HepG2 (cell line): ENCODE measurements around the gene EHD4. TPM values are rescaled to one million over a fixed set of nuclear protein-coding genes. Genes with fewer than 3 reads are reported as not detected.

Experiments
- HNRNPH1 ChIP-seq: fragments of 200-400 bp; formaldehyde crosslinking; optimal IDR thresholded peaks from 2 replicates; pipeline ENCODE3; 2017; ENCODE audit warnings: mild to moderate bottlenecking, low read depth, low read length
- JUNB ChIP-seq: sonication (generic); formaldehyde crosslinking; IDR thresholded peaks from 2 replicates; pipeline ENCODE4 v1.8.0; 2022; ENCODE audit warnings: missing genetic modification reagents, mild to moderate bottlenecking, borderline replicate concordance
- KDM6A ChIP-seq: IDR thresholded peaks from 2 replicates; pipeline ENCODE4 v1.6.1; 2016; ENCODE audit warnings: low read depth
- NR2F1 ChIP-seq, 2 experiments: fragments of 450-650 bp in 1 of 2; formaldehyde crosslinking in 1 of 2; IDR thresholded peaks; 2 replicates each; pipeline versions ENCODE4 v1.5.0 to v1.6.1; 2016 to 2020; ENCODE audit warnings: mild to moderate bottlenecking in 1 of 2, missing compliant biosample characterization in 1 of 2, missing genetic modification reagents in 1 of 2, moderate library complexity in 1 of 2
- RBFOX2 ChIP-seq: fragments of 200-400 bp; formaldehyde crosslinking; IDR thresholded peaks from 2 replicates; pipeline ENCODE4 v1.6.1; 2017; ENCODE audit warnings: low read depth, mild to moderate bottlenecking, low read length
- RERE ChIP-seq: IDR thresholded peaks from 2 replicates; pipeline ENCODE4 v1.6.1; 2016; ENCODE audit warnings: low read depth, missing genetic modification reagents, missing compliant biosample characterization
- SRSF4 ChIP-seq: fragments of 200-400 bp; formaldehyde crosslinking; IDR thresholded peaks from one replicate; pipeline ENCODE4 v1.6.1; 2018; ENCODE audit warnings: mild to moderate bottlenecking, low read depth, low read length, moderate library complexity; ENCODE audit not compliant: poor library complexity, severe bottlenecking
- TEAD3 ChIP-seq: optimal IDR thresholded peaks from 2 replicates; pipeline ENCODE3; 2016; ENCODE audit warnings: borderline replicate concordance
- ZBTB39 ChIP-seq: sonication (generic); formaldehyde crosslinking; IDR thresholded peaks from 2 replicates; pipeline ENCODE4 v1.5.0; 2020; ENCODE audit warnings: missing genetic modification reagents
- ZBTB44 ChIP-seq: sonication (generic); formaldehyde crosslinking; IDR thresholded peaks from 2 replicates; pipeline ENCODE4 v1.4.0; 2020; ENCODE audit warnings: missing genetic modification reagents
- ZBTB8A ChIP-seq: sonication (generic); formaldehyde crosslinking; IDR thresholded peaks from 2 replicates; pipeline ENCODE4 v1.4.0; 2020; ENCODE audit warnings: mild to moderate bottlenecking, low read depth, missing genetic modification reagents, borderline replicate concordance
- ZFY ChIP-seq: sonication (generic); formaldehyde crosslinking; IDR thresholded peaks from 2 replicates; pipeline ENCODE4 v1.4.0; 2020; ENCODE audit warnings: missing genetic modification reagents
- ZMYM2 ChIP-seq: sonication (generic); formaldehyde crosslinking; IDR thresholded peaks from 2 replicates; pipeline ENCODE4 v1.8.0; 2022; ENCODE audit warnings: mild to moderate bottlenecking, missing genetic modification reagents
- ZNF343 ChIP-seq: sonication (generic); formaldehyde crosslinking; IDR thresholded peaks from 2 replicates; pipeline ENCODE4 v1.4.0; 2020; ENCODE audit warnings: mild to moderate bottlenecking, missing genetic modification reagents
- ZNF597 ChIP-seq: sonication (generic); formaldehyde crosslinking; IDR thresholded peaks from 2 replicates; pipeline ENCODE4 v1.5.0; 2020; ENCODE audit warnings: missing genetic modification reagents
- ZNF614 ChIP-seq: IDR thresholded peaks from 2 replicates; pipeline ENCODE4 v1.6.1; 2018; ENCODE audit warnings: missing biosample characterization, missing genetic modification reagents, inconsistent platforms, borderline replicate concordance
- ZSCAN29 ChIP-seq: sonication (generic); formaldehyde crosslinking; conservative IDR thresholded peaks from 2 replicates; pipeline ENCODE4 v1.4.0; 2020; ENCODE audit warnings: mild to moderate bottlenecking, missing genetic modification reagents
- polyA plus RNA-seq, 8 experiments: library from polyadenylated mRNA; depleted of rRNA in 3 of 8; stranded (reverse) in 7 of 8; unstranded in 1 of 8; fragments of >200 nt; fragmentation: Illumina TruSeq in 4 of 8; extraction: Trizol in 4 of 8; gene quantifications; 2 replicates each; pipeline versions ENCODE4 v1.2.1 to v1.2.3, GENCODE V29; 2011 to 2016; ENCODE audit warnings: low read depth in 4 of 8, missing spikeins in 1 of 8, mixed read lengths in 1 of 8; ENCODE audit not compliant: insufficient read depth in 1 of 8
- total RNA-seq, 5 experiments: library from RNA; depleted of rRNA; stranded (reverse); fragments of >200 nt; fragmentation: Illumina TruSeq; extraction: Trizol; gene quantifications; 2 replicates each; pipeline ENCODE4 v1.2.3, GENCODE V29; 2016; ENCODE audit warnings: low read depth in 1 of 5

EHD4 gene
- total and polyA plus RNA-seq, 2 of the 13 experiments (the other 11 are each of a cell fraction or from before 2014, with no cell fraction given): 3.1 to 4.8 TPM

GRCh38 chr15:41972253-41973242 is at the start of gene EHD4 (continued):
- TF ChIP-seq RERE (CRISPR knock-in tag) (no peak), ZBTB8A (CRISPR knock-in tag) (peak; percentile 64; the same call in 1 of the 2 replicates), JUNB (CRISPR knock-in tag) (no peak), NR2F1 (CRISPR knock-in tag; IDR thresholded peaks at IDR 0.05) (no peak), ZSCAN29 (CRISPR knock-in tag) (0 out of 2 replicates have a peak, but pooled peaks have one; percentile 63), ZBTB39 (CRISPR knock-in tag) (no peak), ZFY (CRISPR knock-in tag) (peak; percentile 53), ZNF614 (CRISPR knock-in tag) (no peak; the same call in 1 of the 2 replicates), TEAD3 (CRISPR knock-in tag) (no peak), ZNF597 (no peak), RBFOX2 (peak; percentile 78), SRSF4 (no peak), KDM6A (CRISPR knock-in tag) (no peak), ZMYM2 (no peak), ZBTB44 (CRISPR knock-in tag) (no peak), HNRNPH1 (no peak), ZNF343 (CRISPR knock-in tag) (0 out of 2 replicates have a peak, but pooled peaks have one; percentile 28)
